Endothelial cell of umbilical vein (primary cell): ENCODE data around the gene TAS2R39.

Source experiments
- EZH2 ChIP-seq: IDR thresholded peaks from 2 replicates; pipeline ENCODE4 v1.6.1; 2012; ENCODE audit warnings: borderline replicate concordance, low read depth, mild to moderate bottlenecking, moderate library complexity, low read length, inconsistent platforms; ENCODE audit not compliant: severe bottlenecking
- JUN ChIP-seq: IDR thresholded peaks from 2 replicates; pipeline ENCODE4 v1.6.1; 2011; ENCODE audit warnings: borderline replicate concordance, low read depth; ENCODE audit not compliant: insufficient read length, insufficient read depth
- MYC ChIP-seq: IDR thresholded peaks from one replicate; pipeline ENCODE4 v1.6.1; 2011; ENCODE audit warnings: mild to moderate bottlenecking, low read depth, low read length
- POLR2A ChIP-seq: IDR thresholded peaks from 2 replicates; pipeline ENCODE4 v1.6.1; 2012; ENCODE audit warnings: low read depth, mild to moderate bottlenecking, control low read depth, low read length
- TF ChIP-seq, protein P1 (sequence below), 2 donors: IDR thresholded peaks; 1 replicate in 1 of 2; 2 replicates in 1 of 2; pipeline ENCODE4 v1.5.1; 2011; ENCODE audit warnings: low read length in 2 of 2, mild to moderate bottlenecking in 2 of 2, moderate library complexity in 2 of 2, control low read depth in 1 of 2, inconsistent platforms in 1 of 2, low read depth in 1 of 2; ENCODE audit not compliant: insufficient read depth in 1 of 2; ENCODE audit errors: extremely low read depth in 1 of 2

DNA sequence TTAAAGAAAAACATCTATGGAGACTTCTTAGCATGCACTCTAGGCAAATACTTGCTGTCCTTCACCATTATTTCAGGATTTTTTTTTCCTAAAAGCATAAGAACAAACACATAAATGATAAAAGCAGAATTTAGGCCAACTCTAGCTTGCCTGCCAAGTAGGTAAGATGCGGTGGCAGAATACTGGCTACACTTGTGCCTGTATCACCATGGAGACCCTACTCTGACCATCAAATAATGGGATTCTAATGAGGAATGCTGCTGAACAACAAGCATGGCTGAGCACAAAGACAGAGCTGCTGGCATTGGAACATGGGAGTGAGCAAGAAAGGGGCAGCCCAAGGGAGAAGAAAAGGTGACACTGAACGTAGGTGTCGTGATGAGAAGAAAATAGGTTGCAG is 20.2 kb downstream of the TAS2R39 start:
- TF ChIP-seq POLR2A = no peak
- TF ChIP-seq EZH2 = no peak
- no peak for TF ChIP-seq MYC
- TF ChIP-seq, protein P1, sequence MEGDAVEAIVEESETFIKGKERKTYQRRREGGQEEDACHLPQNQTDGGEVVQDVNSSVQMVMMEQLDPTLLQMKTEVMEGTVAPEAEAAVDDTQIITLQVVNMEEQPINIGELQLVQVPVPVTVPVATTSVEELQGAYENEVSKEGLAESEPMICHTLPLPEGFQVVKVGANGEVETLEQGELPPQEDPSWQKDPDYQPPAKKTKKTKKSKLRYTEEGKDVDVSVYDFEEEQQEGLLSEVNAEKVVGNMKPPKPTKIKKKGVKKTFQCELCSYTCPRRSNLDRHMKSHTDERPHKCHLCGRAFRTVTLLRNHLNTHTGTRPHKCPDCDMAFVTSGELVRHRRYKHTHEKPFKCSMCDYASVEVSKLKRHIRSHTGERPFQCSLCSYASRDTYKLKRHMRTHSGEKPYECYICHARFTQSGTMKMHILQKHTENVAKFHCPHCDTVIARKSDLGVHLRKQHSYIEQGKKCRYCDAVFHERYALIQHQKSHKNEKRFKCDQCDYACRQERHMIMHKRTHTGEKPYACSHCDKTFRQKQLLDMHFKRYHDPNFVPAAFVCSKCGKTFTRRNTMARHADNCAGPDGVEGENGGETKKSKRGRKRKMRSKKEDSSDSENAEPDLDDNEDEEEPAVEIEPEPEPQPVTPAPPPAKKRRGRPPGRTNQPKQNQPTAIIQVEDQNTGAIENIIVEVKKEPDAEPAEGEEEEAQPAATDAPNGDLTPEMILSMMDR (IDR thresholded peaks at IDR 0.05; ENCODE audit: extremely low read depth in 1 of 2, insufficient read depth in 1 of 2, low read depth in 1 of 2, low read length in 2 of 2) = no peak
- TF ChIP-seq JUN = no peak
